ENCODE measurements around the gene COQ2. TPM values are rescaled to one million over a fixed set of nuclear protein-coding genes. Genes with fewer than 3 reads are reported as not detected.
"Not testable (repeated sequence)": the region's sequence is repeated elsewhere in the genome, so short reads cannot be mapped to it uniquely, and the experiment has no call there.

COQ2 gene
- total RNA-seq, 2 experiments from 2014 or later: 18.3 to 20.3 TPM

DNA sequence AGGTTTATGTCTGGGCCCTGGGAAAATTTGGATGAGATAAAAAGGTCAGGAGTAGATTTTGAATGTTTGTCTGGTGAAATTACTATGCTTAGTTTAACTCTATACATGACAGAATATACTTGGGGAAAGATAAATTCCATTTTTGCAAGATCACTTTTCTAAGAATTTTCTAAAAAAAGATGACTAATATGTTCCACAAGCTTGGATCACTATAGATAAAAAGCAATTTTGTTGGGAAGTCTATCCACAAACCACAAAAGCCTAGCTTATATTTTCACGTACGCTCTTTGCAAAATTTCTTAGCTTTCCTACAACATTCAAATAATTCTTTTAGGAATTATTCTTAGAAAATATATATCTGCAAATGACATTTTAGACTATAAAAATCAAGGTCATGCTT is 20.6 kb upstream of the COQ2 start:
- no peaks in the 10 kb centered on the region for H3K27me3 Mint-ChIP-seq
- H3K9me3 Mint-ChIP-seq: no peaks in the 10 kb centered on the region
- ChIA-PET CTCF (interaction anchor here (1.1 kb wide), 1 partner anchor 23 kb away, joined by 4 read pairs; no protein-coding TSS in a partner anchor), POLR2A (no interaction called here)
- ATAC-seq (no peak), DNase-seq (no peak)
- intact Hi-C loops (cut with micrococcal nuclease): no loop called here
- no peak overlapping the region for H3K27ac Mint-ChIP-seq
- H3K4me1 Mint-ChIP-seq (ENCODE audit: low read depth): no peaks in the 10 kb centered on the region
- TF ChIP-seq CTCF (IDR thresholded peaks at IDR 0.05): no peak
- no peak overlapping the region for H3K4me3 Mint-ChIP-seq
- peaks cover 3% of the 10 kb centered on the region for H3K36me3 Mint-ChIP-seq (ENCODE audit: low read depth)

DNA sequence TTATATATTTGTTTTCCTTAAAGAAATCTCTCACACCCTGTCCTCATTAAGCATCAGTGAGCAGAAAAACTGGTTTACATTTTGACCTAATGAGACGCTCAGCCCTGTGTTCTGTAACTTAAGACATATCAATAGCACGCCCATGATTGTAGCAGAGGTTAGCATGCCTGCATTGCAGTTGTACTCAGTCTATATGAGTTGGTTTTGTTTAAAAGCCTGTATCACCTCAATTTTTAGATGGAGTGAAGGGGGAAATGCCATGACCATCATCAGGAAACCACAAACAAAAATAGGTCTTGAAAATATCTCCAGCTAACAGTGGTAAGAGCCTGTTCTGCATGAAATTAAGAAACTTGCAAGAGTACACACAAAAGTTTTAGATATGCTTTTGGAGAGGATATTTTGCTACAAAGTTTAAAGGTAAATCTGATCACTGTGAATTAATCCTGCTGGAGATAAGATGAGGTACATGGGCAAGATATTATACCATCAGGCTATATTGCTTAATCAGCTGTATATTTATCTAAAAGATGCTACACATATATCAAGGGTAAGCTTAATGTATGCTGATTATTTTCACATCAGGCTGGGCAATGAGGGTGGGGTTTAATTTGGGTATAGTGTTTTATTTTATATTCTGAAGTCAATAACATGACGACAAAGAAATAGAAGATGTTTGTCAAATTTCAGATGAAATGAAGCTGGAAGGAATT is 13.1 kb upstream of the COQ2 start:
- TF ChIP-seq CTCF (IDR thresholded peaks at IDR 0.05): no peak
- intact Hi-C loops (cut with micrococcal nuclease): no loop called here
- Mint-ChIP-seq H3K27me3 (no peaks in the 10 kb centered on the region), H3K27ac (peak overlapping the region; percentile 28), H3K4me3 (no peak overlapping the region), H3K36me3 (ENCODE audit: low read depth) (no peaks in the 10 kb centered on the region), H3K9me3 (no peaks in the 10 kb centered on the region), H3K4me1 (ENCODE audit: low read depth) (peaks cover 9% of the 10 kb centered on the region)
- POLR2A ChIA-PET: interaction anchor here (0.6 kb wide), 1 partner anchor 18 kb away, joined by 3 read pairs; no protein-coding TSS in a partner anchor
- no peak for DNase-seq
- CTCF ChIA-PET: interaction anchor here (1.1 to 1.7 kb wide), 2 partner anchors 91 to 213 kb away, joined by 3 read pairs; no protein-coding TSS in a partner anchor
- no peak for ATAC-seq

DNA sequence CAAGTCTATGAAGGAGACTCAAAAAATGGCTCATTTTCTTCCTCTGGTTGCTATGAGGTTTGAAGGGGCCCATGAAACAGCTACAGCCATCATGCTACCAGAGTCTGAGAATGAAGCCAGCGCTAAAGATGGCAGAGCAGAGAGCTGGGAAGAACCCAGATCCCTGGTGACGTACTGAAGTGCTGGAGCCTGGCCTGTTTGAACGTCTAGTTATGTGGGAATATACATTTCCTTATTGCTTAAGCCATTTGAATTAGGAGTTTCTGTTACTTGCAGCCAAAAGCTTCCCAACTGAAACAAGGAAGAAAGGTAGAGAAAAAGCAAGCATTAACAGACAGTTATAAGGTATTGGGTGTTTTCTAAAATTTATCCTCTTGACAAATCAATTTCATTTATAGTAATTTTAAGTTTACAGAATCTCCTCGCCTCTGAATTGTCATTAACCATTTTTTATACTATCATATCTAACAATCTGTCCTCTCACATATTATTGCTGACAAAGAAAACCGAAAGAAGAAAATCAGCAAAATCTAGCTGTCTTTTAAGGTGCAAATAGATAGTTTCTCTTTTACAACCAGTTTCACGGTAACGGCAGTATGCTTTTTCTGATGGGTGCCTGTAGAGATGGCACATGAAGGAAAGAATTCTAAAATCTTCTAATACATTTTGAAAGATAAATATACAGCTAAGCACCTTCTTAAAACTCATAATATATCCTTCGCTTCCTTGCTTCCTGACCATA is 8.9 kb upstream of the COQ2 start:
- H3K27me3 Mint-ChIP-seq: no peaks in the 10 kb centered on the region
- peaks cover 5% of the 10 kb centered on the region for H3K9me3 Mint-ChIP-seq
- no peak for DNase-seq
- TF ChIP-seq CTCF (IDR thresholded peaks at IDR 0.05): no peak
- peaks cover 9% of the 10 kb centered on the region for H3K4me1 Mint-ChIP-seq (ENCODE audit: low read depth)
- ChIA-PET CTCF (interaction anchor here (1.2 to 2.4 kb wide), 3 partner anchors 9 to 40 kb away, joined by 3 to 13 read pairs (median 4); partner anchors contain the start of gene COQ2), POLR2A (interaction anchor here (1.1 kb wide), 1 partner anchor 9 kb away, joined by 4 read pairs; no protein-coding TSS in a partner anchor)
- no peak overlapping the region for H3K4me3 Mint-ChIP-seq
- ATAC-seq: no peak
- H3K27ac Mint-ChIP-seq: no peak overlapping the region
- intact Hi-C loops (cut with micrococcal nuclease): no loop called here
- H3K36me3 Mint-ChIP-seq (ENCODE audit: low read depth): no peaks in the 10 kb centered on the region

- ATAC-seq; intact Hi-C loops (cut with micrococcal nuclease); H3K9me3 Mint-ChIP-seq; POLR2A ChIA-PET; H3K4me1 Mint-ChIP-seq (ENCODE audit: low read depth); H3K36me3 Mint-ChIP-seq (ENCODE audit: low read depth); H3K27me3 Mint-ChIP-seq; H3K27ac Mint-ChIP-seq; H3K4me3 Mint-ChIP-seq; DNase-seq: not testable (repeated sequence)
- CTCF ChIA-PET: interaction anchor here (1.2 kb wide), 1 partner anchor 14 kb away, joined by 6 read pairs; no protein-coding TSS in a partner anchor
These were observed 5.6 kb upstream of the COQ2 start for GRCh38 chr4:83290059-83290774.

- intact Hi-C loops (cut with micrococcal nuclease): loop anchor here (10.0 kb wide), 1 partner anchor 384 kb away; the partner anchor contains the start of gene THAP9
- H3K9me3 Mint-ChIP-seq; DNase-seq; ATAC-seq; H3K27me3 Mint-ChIP-seq; POLR2A ChIA-PET; H3K36me3 Mint-ChIP-seq (ENCODE audit: low read depth); H3K4me3 Mint-ChIP-seq; H3K27ac Mint-ChIP-seq; CTCF ChIA-PET: not testable (repeated sequence)
- peaks cover 17% of the 10 kb centered on the region for H3K4me1 Mint-ChIP-seq (ENCODE audit: low read depth)
These were observed 3.8 kb upstream of the COQ2 start for GRCh38 chr4:83288381-83288780.

Data from activated CD8-positive, alpha-beta T cell treated with anti-CD3 and anti-CD28 coated beads for 36 hours (primary cell).